GM18909 (cell line): ENCODE data around the gene ANKRD12.
"Not testable (repeated sequence)": the region's sequence is repeated elsewhere in the genome, so short reads cannot be mapped to it uniquely, and the experiment has no call there.

ENCODE experiments used
- ATAC-seq: cut with Tn5 transposase; IDR thresholded peaks from one replicate; pipeline ENCODE4 v1.9.1; 2021; ENCODE audit warnings: mild to moderate bottlenecking; ENCODE audit not compliant: unreplicated experiment, poor library complexity

ANKRD12 gene

GRCh38 chr18:9136315-9137155 lies at the start of gene ANKRD12:
Gene ANKRD12 (plus strand): TSS chr18:9136781. CDS start chr18:9182433, 45,652 bp downstream.
- peak; percentile 76 for ATAC-seq

DNA sequence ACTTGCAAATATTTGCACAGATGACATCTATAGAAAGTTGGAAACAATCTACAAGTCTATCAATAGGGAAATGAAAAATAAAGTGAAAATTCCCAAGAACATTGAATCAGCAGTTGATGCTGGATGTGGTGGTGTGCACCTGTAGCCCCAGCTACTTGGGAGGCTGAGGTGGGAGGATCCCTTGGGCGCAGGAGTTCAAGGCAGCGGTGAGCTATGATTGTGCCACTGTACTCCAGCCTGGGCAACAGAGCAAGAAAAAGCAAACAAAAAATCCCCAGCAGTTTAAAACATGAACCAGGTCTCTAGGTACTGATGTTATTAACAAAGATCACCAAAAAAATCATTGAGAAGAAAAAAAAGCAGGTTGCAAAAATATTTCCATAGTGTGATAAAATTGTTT lies 49.4 kb upstream of the ANKRD12 start:
- ATAC-seq, result no peak

DNA sequence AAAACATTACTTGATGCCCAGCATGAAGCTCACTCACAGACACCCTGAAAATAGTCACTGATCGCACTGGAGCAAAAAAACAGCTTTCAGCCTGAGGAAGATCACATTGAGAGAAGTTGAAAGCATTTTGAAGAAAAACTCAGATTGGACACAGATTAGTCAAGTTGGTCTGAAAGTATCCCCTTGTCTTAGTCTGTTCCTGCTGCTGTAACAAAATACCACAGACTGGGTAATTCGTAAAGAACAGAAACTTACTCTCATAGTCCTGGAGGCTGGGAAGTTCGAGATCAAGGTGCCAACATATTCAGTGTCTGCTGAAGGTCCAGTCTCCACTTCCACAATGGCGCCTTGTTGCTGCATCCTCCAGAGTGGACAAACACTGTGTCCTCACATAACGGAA lies 48.3 kb upstream of the ANKRD12 start:
- no peak for ATAC-seq

DNA sequence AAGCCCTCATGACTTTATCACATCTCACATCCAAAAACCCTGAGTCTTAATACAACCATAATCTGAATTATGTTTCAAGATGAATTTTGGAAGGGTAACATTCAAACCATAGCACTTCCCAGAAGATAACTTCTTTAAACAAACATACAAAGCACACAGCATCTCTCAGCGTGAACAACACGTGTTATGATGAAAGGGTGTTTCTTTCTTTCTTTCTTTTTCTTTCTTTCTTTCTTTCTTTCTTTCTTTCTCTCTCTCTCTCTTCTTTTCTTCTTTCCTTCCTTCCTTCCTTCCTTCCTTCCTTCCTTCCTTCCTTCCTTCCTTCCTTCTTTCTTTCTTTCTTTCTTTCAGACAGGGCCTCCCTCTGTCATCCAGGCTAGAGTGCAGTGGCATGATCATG lies 47.9 kb upstream of the ANKRD12 start:
- ATAC-seq, result not testable (repeated sequence)

- no peak for ATAC-seq
Measured at GRCh38 chr18:9090578-9090977, 46.0 kb upstream of the ANKRD12 start.

- no peak for ATAC-seq
Measured at GRCh38 chr18:9091066-9091476, 45.5 kb upstream of the ANKRD12 start.

GRCh38 chr18:9092665-9093064 lies 43.9 kb upstream of the ANKRD12 start:
- ATAC-seq, result no peak

GRCh38 chr18:9093109-9093508 lies 43.5 kb upstream of the ANKRD12 start:
- ATAC-seq, result not testable (repeated sequence)

GRCh38 chr18:9094307-9095226 lies 42.0 kb upstream of the ANKRD12 start:
- no peak for ATAC-seq

DNA sequence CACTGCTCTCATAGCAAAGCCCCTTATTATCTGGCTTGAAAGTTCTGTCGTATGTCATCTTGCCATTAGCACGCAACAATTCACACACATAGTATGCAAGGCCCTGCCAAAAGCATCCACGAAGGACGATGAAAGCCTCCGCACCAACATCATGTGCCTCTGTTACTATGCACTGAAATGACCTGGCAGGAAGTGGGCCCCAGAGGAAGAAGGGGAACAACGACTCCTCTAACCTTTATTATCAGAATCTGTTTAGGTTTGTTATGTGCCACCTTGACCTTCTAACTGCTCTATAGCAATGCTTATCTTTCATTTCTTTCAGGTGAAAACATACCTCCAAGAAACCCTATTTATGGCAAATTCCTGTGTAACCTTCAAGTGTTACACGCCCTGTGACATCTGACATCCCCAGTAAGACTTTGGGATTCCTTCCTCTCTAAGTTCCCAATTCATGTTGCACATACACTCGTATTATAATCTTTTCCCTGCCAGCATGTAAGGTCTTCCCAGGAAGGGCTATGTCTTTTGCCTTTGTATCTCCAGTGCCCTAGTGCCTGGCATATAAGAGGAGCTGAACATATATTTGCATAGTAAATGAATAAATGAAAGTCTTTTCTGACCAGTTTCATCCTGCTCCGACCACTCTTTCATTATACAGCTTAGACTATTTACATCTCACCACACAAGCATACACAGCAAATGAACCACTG lies 41.1 kb upstream of the ANKRD12 start:
- ATAC-seq, result peak; percentile 90

- peak; percentile 16 for ATAC-seq
Measured at GRCh38 chr18:9096007-9096371, 40.6 kb upstream of the ANKRD12 start.

DNA sequence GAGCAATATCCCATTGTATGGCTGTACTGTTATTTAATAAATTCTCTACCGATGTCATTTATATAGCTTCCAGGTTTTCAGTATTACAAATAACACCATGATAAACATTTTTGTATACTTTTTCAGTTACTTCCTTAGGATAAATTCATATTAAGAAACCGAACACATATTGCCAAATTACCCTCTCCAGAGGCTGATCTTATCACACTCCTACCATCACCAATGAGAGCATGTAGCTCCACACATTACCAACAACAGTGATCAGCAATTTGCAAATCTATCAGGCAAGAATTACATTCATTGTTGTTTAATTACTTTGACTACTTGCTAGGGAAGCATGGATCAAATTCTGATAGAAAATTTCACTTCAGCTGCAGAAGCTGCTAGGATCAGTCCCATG lies 39.9 kb upstream of the ANKRD12 start:
- no peak for ATAC-seq

DNA sequence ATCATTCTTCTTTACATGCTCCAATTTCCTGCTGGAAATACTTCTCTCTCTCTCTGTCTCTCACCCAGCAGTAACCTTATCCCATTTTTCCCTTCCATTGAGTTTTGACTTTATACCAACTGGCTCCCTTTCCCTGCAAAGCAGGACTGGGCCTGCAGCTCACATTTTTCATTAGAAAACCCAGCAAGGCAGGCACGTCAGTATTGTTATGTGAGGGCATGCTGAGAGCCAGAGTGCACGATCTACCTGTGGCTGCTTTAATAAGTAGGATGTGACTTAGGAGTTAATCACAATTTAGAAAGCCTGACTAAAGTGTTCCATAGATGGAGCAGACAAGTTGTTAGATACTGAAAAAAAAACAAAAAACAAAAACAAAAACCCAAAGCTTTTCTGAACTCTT lies 39.2 kb upstream of the ANKRD12 start:
- ATAC-seq, result no peak

DNA sequence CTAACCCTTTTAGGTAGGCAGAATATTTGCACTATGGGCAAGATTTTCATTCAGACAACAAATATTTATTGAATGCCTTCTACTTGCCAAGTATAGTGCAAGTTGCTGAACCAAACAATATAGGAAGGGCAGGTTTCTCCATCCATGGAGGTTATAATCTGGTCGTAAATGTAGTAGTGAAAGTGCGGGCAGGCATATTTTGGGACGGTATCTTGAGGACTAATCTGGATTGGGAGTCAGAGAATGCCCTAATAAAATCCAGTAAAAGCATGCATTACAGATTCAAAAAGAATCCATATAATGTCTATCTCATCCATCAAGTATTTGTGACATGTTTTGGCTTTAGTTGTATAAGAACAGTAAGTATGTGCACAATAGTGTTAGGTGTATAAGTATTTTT lies 35.8 kb upstream of the ANKRD12 start:
- ATAC-seq, result no peak

DNA sequence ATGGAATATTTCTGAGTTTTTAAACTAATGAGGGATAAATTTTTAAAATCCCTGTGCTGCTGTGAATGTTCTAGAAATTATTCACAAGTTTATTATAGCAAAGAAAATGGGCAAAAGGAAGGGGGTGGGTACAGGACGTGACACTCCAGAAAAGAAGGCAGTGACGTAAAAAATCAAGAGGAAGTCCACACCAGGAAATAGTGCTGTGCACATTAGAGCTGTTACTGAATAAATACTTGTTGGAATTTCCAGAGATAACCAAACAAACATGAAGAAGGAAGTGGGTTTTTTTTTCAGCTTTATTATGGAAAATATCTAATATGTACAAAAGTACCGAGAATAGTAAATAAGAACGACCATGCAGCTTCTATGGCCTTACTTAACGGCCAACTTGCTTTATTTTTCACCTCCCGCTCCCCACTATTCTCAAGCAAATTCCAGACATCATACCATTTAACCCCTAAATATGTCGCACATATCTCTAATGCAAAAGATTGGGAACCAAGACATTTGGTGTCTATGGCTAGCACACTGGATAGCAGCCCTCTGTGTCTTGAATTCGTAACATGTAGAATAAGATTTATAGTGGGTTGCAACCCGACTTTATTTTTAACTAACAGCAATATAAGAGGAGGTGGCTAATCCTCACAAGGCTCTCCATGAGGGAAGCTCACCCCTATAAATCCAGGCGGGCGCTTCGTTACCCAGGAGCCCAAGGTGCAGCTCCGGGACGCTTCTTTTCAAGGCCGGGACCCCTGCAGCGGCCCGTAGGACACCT lies 34.7 kb upstream of the ANKRD12 start:
- ATAC-seq, result peak; percentile 4

DNA sequence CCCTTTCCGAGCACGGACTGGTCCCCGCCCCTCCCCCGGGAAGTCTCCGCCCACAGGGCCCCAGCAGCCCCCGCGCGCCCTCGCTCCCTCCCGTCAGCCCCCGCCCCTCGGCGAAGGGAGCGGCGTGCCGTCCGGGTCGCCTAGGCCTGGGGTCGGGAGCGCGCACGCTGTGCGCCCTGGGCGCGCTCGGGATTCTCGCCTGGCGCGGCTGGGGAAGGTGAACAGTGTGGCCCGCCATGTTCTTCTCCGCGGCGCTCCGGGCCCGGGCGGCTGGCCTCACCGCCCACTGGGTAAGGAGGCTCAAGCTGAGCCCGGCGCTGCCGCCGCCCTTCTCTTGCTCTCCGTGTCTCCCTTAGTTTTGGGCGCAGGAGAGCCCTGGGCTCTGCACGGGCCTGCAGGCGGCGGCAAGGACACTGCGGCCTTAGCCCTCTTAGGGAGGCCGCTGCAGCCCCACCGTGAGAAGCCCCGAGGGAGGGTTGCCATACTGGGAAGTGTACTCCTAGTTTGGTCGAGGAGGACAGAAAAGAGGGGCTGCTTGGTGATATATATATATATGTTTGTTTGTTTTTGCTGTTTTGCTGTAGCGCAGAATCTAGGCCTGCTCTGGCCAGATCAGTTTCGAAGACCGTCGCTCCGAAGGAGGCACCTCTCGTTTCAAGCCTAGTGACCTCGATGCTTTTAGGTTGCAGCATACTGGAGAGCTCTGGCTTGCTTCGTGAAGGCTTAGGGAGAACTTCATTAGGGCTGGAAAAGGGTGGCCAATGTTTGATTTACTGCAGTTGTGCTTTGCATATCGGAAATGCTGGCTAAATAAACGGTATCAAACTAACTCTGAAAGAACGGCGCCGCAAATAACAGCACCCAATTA lies 33.8 kb upstream of the ANKRD12 start, which contains the start of gene NDUFV2:
Gene NDUFV2 (plus strand): TSS at position 192 of the 868 bp plus-strand sequence. CDS start 45 bp downstream, at position 237.
- peak; percentile 93 for ATAC-seq

DNA sequence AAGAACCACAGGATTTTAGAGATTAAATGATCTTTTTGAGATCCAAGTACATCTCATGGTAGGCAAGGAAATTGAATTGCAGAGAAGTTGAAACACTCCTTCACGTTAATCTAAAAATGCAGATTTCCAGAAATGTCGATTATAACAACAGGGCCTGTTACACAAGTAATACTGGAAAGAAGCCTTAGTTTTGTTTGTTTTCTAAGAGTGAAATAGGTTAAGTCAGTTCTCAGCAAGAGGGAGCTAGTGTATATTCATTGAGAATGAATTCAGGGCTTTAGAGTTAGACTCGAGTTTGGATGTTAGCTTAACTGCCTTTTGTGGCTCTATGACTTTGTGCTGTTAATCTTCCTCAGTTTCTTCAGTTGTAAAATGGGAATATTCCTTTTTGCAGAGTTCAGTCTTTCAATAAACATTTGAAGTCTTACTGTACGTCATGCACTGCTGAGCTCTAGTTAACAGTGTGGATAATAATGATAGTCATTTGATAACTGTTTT lies 33.2 kb upstream of the ANKRD12 start:
- no peak for ATAC-seq

DNA sequence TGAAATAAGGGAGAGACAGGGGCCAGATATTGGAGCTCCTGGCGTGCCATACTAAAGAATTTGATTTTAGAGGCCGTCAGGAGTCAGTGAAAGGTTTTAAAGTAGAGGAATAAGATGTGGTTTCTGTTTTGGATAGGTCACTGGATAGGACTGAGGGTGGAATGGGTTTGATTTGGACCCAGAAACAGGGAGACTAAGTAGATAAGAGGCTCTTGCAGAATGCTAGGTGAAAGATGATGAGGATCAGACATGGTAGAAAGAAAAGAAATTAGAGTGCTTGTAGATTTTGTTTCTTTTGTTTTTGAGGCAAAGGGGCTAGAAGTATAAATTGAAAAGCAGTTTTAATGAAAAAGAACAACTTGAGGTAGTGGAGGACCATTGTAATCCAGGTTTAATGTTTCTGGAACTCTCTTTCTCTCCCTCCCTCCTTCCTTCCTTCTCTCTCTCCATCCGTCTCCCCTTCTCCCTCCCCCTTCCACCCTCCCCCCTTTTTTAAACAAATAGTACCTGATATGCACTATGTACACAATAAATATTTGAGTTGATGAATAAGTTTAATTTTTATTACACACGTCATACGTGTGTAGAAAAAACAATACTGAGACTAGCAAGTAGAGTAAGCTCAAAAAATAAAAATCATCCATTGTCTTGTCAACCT lies 32.2 kb upstream of the ANKRD12 start:
- no peak for ATAC-seq
